ENCODE results near the gene AUTS2. TPM values are rescaled to one million over a fixed set of nuclear protein-coding genes. Genes with fewer than 3 reads are reported as not detected.

Gene AUTS2
- total and polyA plus RNA-seq, 2 of the 8 experiments (the other 6 are each of a cell fraction or from before 2014, with no cell fraction given) = 25.9 to 101 TPM

DNA sequence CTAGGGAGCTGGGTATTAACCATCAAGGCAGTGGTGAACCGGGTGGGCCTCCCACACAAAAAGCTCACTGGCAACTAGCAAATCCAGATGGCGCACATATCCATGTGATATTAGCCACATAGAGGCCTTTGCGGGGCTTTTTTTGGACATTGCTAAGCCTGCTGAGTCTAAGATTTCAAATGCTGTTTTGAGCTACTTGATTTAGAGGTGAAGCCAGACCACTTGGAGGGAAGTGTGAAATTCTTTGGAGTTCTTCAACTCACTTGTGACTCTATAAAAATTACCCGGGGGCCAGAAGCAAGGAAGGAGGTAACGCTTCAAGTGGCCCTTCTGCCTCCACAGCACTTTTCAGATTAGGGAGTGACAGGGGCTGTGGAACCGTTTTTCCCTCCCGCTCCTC, 913.9 kb downstream of the AUTS2 start:
- H3K23ac ChIP-seq (ENCODE audit: insufficient read length) = no peak overlapping the region
- no peak overlapping the region for H2BK15ac ChIP-seq (ENCODE audit: low read length)
- no peak overlapping the region for H2BK12ac ChIP-seq (ENCODE audit: low read depth, low read length)
- H4K8ac ChIP-seq (ENCODE audit: extremely low read depth, insufficient read depth, low read length) = no peak overlapping the region
- no peak overlapping the region for H3K4ac ChIP-seq (replicated peaks; ENCODE audit: insufficient read length, low read depth, low read length)
- H2BK20ac ChIP-seq (ENCODE audit: low read length) = no peak overlapping the region
- no peaks in the 10 kb centered on the region for H3K36me3 ChIP-seq (ENCODE audit: control insufficient read depth in 2 of 4, insufficient read depth in 4 of 4, low read length in 3 of 4)
- no peaks in the 10 kb centered on the region for H3K4me1 ChIP-seq (replicated peaks in 1 of 4; ENCODE audit: control insufficient read depth in 3 of 4, insufficient read depth in 4 of 4, low read length in 3 of 4)
- H2BK5ac ChIP-seq (ENCODE audit: low read depth, low read length) = no peak overlapping the region
- H3K27me3 ChIP-seq (replicated peaks in 1 of 4; ENCODE audit: control insufficient read depth in 3 of 4, extremely low read depth in 1 of 4, insufficient read depth in 3 of 4, low read length in 3 of 4) = no peaks in the 10 kb centered on the region
- H2BK120ac ChIP-seq (replicated peaks; ENCODE audit: low read depth, low read length) = no peak overlapping the region
- no peak overlapping the region for H3K4me3 ChIP-seq (ENCODE audit: extremely low read depth in 1 of 4, insufficient read depth in 2 of 4, low read depth in 3 of 4, low read length in 4 of 4)
- no peaks in the 10 kb centered on the region for H3K79me2 ChIP-seq (ENCODE audit: control insufficient read depth in 1 of 2, insufficient read depth in 2 of 2, low read length in 2 of 2)
- no peak overlapping the region for H4K5ac ChIP-seq (ENCODE audit: insufficient read length, low read depth, low read length)
- no peak overlapping the region for H3K27ac ChIP-seq (ENCODE audit: low read depth, low read length)
- H2AK5ac ChIP-seq (ENCODE audit: low read depth, low read length) = no peak overlapping the region
- no peak for FAIRE-seq
- H3K23me2 ChIP-seq (ENCODE audit: low read depth, low read length) = no peaks in the 10 kb centered on the region
- no peak overlapping the region for H3K9ac ChIP-seq (replicated peaks in 1 of 4; ENCODE audit: extremely low read depth in 1 of 4, low read depth in 3 of 4, low read length in 3 of 4)
- DNase-seq (ENCODE audit: low read depth in 1 of 2, low spot score in 2 of 2) = no peak
- WGBS, 2 experiments (ENCODE audit: extremely low coverage in 1 of 2, insufficient coverage in 1 of 2, insufficient read length in 1 of 2, insufficient replicate concordance in 2 of 2, low coverage in 1 of 2, low lambda C conversion rate in 2 of 2, missing lambda C conversion rate in 1 of 2) = 90% methylated on average over 7 of the region's 7 CpGs; no CpG with 5 or more reads in 1 of the 2 experiments
- H4K91ac ChIP-seq (replicated peaks; ENCODE audit: insufficient read length, low read length) = no peak overlapping the region
- no peak overlapping the region for H3K14ac ChIP-seq (ENCODE audit: insufficient read length)
- H3K4me2 ChIP-seq (ENCODE audit: insufficient read depth in 1 of 2, low read depth in 2 of 2, low read length in 2 of 2) = no peak overlapping the region
- no peak overlapping the region for H3K18ac ChIP-seq (ENCODE audit: extremely low read depth, low read length)
- ChIA-PET CTCF (ENCODE audit: partially characterized antibody) (interaction anchor here (1.0 kb wide), 1 partner anchor 43 kb away, joined by 3 read pairs; no protein-coding TSS in a partner anchor), POLR2A (ENCODE audit: partially characterized antibody) (no interaction called here)
- H3K9me3 ChIP-seq (ENCODE audit: insufficient read depth in 2 of 2, low read depth in 1 of 2, low read length in 1 of 2) = no peaks in the 10 kb centered on the region
- H2AFZ ChIP-seq (ENCODE audit: low read length) = no peak overlapping the region
- H3K56ac ChIP-seq (replicated peaks; ENCODE audit: insufficient read length, low read depth, low read length) = no peak overlapping the region
- H4K20me1 ChIP-seq (replicated peaks in 1 of 2; ENCODE audit: control insufficient read depth in 1 of 2, insufficient read depth in 2 of 2, low read length in 2 of 2) = no peaks in the 10 kb centered on the region
- H3K79me1 ChIP-seq (ENCODE audit: low read depth, low read length) = no peaks in the 10 kb centered on the region
- TF ChIP-seq TAF7 (optimal IDR thresholded peaks at IDR 0.05; ENCODE audit: borderline replicate concordance, low read depth, low read length) = no peak
- no peak for TF ChIP-seq POLR2AphosphoS5 (IDR thresholded peaks at IDR 0.05; ENCODE audit: low read depth, low read length)
- TF ChIP-seq ZNF274 (IDR thresholded peaks at IDR 0.05; ENCODE audit: borderline replicate concordance, extremely low read depth, low read length) = no peak
